ENCODE measurements around the gene LYPLA2.
A peak's percentile ranks its signal among the peaks of the same experiment; 100 is the strongest.
"Not testable (repeated sequence)": the region's sequence is repeated elsewhere in the genome, so short reads cannot be mapped to it uniquely, and the experiment has no call there.

The LYPLA2 gene

GRCh38 chr1:23801338-23801748 is 10.4 kb downstream of the LYPLA2 start:
- no peak for DNase-seq

DNA sequence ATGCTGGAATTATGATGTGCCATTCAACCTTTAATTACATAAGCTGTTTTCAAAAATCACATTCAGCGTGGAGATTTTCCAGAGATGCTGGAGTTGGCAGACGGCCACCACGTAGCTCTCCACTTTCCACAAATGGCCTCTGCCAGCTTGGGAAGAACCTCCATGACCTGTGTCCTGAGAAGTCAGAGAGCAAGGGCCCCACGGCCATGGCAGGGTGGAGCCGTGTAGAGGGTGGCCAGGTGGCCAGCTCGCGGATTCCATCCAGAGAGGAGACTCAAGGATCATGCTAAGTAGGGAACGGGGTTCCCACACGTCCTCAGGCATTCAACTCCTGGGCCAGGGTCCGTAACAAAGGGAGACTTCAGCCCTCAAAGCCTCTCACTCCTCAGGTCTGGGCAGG is 10.9 kb downstream of the LYPLA2 start:
- no peak for DNase-seq

- not testable (repeated sequence) for DNase-seq
Measured at GRCh38 chr1:23802809-23803342, 11.9 kb downstream of the LYPLA2 start.

GRCh38 chr1:23803674-23804073 is 12.7 kb downstream of the LYPLA2 start:
- DNase-seq: no peak

- DNase-seq: no peak
Measured at GRCh38 chr1:23804183-23804835, 13.4 kb downstream of the LYPLA2 start.

GRCh38 chr1:23805025-23805424 is 14.1 kb downstream of the LYPLA2 start:
- no peak for DNase-seq

DNA sequence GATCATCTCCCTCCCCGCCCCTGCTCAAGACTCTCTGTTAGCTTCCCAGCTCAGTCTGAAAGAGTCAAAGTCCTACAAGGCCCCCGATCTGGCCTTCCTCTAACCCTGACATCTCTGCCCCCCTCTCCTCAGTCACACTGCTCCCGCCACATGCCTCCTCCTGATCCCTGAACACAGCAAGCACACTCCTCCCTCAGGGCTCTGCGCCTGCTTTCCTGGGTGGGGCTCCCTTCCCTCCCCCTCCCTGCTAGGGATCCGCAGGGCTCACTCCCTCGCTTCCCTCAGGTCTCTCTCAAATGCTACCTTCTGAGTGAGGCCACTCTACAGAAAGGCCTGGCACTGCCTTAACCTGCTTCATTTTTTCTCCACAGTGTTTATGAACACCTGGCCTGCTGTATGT is 15.3 kb downstream of the LYPLA2 start:
- no peak for DNase-seq

GRCh38 chr1:23807453-23807852 is 16.5 kb downstream of the LYPLA2 start:
- no peak for DNase-seq

DNA sequence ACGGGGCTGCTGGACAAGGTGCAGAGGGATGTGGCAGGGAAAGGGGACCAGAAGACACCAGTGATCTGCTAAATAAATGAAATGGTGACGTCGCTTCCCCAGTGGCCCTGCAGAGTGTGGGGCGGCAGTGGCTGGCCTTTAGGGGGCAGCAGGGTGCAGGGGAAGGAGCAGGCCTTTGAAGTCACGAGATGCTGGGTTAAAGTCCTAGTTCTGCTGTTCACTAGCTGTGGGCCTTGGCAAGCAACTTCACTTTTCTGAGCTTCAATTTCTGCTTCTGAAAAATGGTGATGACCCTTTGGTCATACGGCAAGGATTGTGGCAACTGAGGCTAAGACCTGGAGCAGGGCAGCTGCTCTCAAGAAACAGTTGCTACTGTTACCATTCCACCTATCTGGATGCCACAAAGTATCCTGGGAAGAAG is 18.8 kb downstream of the LYPLA2 start:
- DNase-seq: peak; percentile 88

- peak; percentile 76 for DNase-seq
Measured at GRCh38 chr1:23810818-23811540, 20.0 kb downstream of the LYPLA2 start.

GRCh38 chr1:23814016-23814415 is 23.1 kb downstream of the LYPLA2 start:
- no peak for DNase-seq

DNA sequence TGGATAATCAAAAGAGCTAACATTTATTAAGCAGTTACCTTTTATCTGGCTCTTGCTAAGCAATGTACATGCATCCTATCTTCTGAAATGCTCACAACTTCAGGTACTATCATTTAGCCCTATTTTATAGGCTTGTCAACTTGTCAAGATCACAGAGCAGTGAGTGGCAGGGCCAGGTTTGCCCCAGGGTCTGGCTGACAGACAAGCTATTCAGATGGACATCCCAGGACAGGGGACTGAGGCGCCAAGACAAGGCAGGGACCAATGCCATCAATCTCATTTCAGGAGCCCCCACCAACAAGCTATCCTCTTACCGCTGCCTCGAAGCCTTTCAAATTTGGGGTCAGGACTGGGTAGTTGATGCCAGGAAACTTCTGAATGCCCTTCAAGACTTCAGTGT is 25.4 kb downstream of the LYPLA2 start:
- no peak for DNase-seq

GRCh38 chr1:23816906-23817305 is 26.0 kb downstream of the LYPLA2 start:
- DNase-seq: no peak

GRCh38 chr1:23817633-23818032 is 26.7 kb downstream of the LYPLA2 start:
- DNase-seq: no peak

DNA sequence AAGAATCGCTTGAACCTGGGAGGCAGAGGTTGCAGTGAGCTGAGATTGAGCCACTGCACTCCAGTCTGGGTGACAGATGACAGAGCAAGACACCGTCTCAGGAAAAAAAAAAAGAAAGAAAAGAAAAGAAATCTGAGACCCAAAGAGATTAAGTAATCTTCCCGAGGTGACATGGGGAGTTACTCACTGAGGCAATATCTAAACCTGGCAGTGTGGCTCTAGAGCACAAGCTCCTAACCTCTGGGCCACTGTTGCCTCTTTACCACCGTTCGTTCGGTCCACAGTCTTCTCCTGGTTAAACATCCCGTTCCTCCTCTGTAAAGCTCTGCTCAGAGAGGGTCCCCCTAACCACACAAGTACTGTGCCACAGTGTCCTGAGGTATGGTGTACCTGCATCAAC is 32.8 kb downstream of the LYPLA2 start:
- no peak for DNase-seq

DNA sequence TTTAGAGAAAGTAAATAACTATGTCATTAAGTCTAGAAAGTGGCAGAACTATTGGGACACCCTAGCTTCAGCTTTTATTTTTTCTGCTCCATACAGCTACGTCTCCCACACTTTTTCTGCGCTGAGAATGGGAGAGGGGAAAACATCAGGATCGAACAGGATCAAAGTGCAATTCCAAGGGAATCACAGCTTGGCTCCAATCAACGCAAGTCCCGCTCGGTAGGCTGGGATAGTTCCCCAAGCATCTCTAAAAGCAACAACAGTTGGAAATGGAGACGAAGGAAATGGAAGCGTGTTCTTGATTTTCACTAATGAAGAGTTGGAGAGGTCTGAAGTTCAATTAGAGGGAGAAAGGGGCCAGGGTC is 33.7 kb downstream of the LYPLA2 start:
- DNase-seq: no peak

- DNase-seq: peak; percentile 92
Measured at GRCh38 chr1:23825076-23825761, 34.3 kb downstream of the LYPLA2 start, which contains the start of gene HMGCL. Gene HMGCL (minus strand): TSS chr1:23825429. CDS start chr1:23825415, 14 bp downstream.

DNA sequence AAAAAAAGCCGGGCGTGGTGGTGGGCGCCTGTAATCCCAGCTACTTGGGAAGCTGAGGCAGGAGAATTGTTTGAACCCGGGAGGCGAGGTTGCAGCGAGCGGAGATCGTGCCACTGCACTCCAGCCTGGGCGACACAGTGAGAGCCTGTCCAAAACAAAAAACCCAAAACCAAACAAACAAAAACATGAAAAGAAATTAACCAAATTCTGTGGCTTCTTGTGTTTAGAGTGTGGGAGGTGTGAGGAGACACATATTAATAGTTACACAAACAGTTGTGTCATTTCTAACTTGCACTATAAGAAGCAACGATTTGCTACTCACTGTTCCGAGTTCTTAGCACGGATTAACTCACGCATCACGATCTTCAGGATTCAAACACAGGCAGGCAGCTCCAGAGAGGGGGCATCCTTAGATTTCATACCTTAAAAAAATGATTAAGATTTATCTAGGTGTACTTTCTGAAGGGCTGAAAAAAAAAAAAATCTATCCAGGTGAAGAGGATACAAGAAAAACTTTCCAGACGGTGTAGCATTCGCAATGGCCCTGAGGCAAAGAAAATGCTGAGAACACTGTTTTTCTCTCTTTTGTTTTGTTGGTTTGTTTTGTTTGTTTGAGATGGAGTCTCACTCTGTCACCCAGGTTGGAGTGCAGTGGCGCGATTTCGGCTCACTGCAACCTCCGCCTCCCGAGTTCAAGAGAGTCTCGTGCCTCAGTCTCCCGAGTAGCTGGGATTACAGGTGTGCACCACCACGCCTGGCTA is 35.0 kb downstream of the LYPLA2 start:
- no peak for DNase-seq

GRCh38 chr1:23826590-23826989 is 35.6 kb downstream of the LYPLA2 start:
- DNase-seq: not testable (repeated sequence)

DNA sequence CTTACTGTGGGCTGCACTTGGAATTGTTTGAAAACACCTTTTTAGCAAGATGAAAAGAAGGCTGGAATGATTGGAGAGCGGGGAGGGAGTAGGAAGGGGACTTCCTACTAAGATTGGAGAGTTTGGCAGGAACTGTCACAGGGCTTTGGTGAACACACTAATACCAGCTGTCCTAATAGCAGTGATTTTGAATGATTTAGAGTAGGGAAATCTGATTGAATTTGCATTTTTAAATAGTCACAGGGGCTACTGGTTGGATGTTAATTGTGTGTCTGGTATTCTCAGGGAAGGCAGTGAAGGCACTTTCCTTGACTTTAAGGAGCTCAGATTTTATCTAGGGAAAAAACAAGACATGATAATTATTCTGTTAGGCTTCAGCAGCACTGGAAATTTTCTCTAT is 36.8 kb downstream of the LYPLA2 start:
- DNase-seq: no peak

- not testable (repeated sequence) for DNase-seq
Measured at GRCh38 chr1:23834156-23834555, 43.2 kb downstream of the LYPLA2 start.

DNA sequence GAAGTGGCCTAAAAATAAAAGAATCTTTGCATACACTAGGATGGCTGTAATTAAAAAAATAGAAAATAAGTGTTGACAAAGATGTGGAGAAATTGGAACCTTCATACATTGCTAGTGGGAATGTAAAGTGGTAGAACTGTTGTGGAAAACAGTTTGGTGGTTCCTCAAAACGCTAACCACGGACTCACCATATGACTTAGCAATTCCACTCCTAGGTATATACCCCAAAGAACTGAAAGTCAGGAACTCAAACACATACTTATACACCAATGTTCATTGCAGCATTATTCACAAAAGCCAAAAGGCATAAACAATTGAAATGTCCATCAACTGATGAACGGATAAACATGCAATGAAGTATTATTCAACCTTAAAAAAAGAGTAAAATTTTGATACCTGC is 45.1 kb downstream of the LYPLA2 start:
- DNase-seq: no peak

DNA sequence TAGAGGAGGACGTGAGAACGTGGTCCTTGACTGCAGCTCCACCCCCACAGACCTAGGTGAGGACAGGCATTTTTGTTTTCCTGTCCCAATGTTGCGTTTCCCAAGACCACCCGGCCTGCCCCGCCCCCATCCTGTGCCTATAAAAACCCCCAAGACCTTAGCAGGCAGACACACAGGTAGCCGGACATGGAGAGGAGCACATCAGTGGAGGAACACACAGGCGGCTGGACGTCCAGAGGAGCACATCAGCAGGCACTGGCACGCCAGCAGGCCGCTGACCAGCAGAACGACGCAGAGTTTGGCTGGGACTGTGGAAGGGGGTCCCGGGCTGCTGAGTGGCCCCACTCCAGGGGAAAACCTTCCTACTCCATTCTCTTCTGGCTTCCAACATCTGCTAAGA is 47.0 kb downstream of the LYPLA2 start:
- DNase-seq: peak; percentile 4
